CD4-positive, alpha-beta memory T cell (primary cell): ENCODE measurements around the gene COL16A1. TPM values are rescaled to one million over a fixed set of nuclear protein-coding genes. Genes with fewer than 3 reads are reported as not detected.

Source experiments
- CTCF ChIA-PET: fragments of 350-600 bp; sonication (Branson Sonifier 250); formaldehyde crosslinking; loops from one replicate; lab custom pipeline; 2021; ENCODE audit warnings: inconsistent platforms; ENCODE audit not compliant: partially characterized antibody; lab: Charles Lee
- POLR2A ChIA-PET: fragments of 350-600 bp; sonication (Branson Sonifier 250); formaldehyde crosslinking; loops from one replicate; lab custom pipeline; 2021; ENCODE audit not compliant: partially characterized antibody; lab: Charles Lee
- DNase-seq, 5 donors: peaks; one replicate each; pipeline versions ENCODE4 v3.0.0 to v3.0.0-alpha.2; 2020 to 2022; ENCODE audit warnings: mixed read lengths in 1 of 5
- H3K27ac ChIP-seq: one replicate; pipeline ENCODE4 v1.7.0; 2013; ENCODE audit warnings: low read depth, low read length
- H3K27me3 ChIP-seq: 2 replicates; pipeline ENCODE4 v1.7.0; 2013; ENCODE audit warnings: mild to moderate bottlenecking, low read length, moderate library complexity; ENCODE audit not compliant: insufficient read depth
- H3K36me3 ChIP-seq: 2 replicates; pipeline ENCODE4 v1.7.0; 2013; ENCODE audit warnings: mild to moderate bottlenecking, low read length, moderate library complexity; ENCODE audit not compliant: insufficient read depth
- H3K4me1 ChIP-seq: 2 replicates; pipeline ENCODE4 v1.7.0; 2013; ENCODE audit warnings: mild to moderate bottlenecking, low read length, moderate library complexity; ENCODE audit not compliant: insufficient read depth
- H3K4me3 ChIP-seq, 2 donors: one replicate each; pipeline ENCODE4 v1.7.0; 2013; ENCODE audit warnings: low read length in 2 of 2, mild to moderate bottlenecking in 1 of 2
- H3K9me3 ChIP-seq, 2 donors: one replicate each; pipeline ENCODE4 v1.7.0; 2013; ENCODE audit warnings: low read length in 2 of 2, control low read depth in 1 of 2; ENCODE audit not compliant: control insufficient read depth in 1 of 2
- H3K27ac Mint-ChIP-seq, 7 donors: one replicate each; pipeline ENCODE4 v1.8.0; 2020 to 2021; ENCODE audit warnings: mixed read lengths in 7 of 7, mild to moderate bottlenecking in 6 of 7, inconsistent platforms in 3 of 7, moderate library complexity in 3 of 7
- H3K27me3 Mint-ChIP-seq, 2 donors: one replicate each; pipeline ENCODE4 v1.8.0; 2020 to 2021; ENCODE audit warnings: mixed read lengths in 2 of 2
- H3K36me3 Mint-ChIP-seq, 2 donors: one replicate each; pipeline ENCODE4 v1.8.0; 2020 to 2021; ENCODE audit warnings: mixed read lengths in 2 of 2, inconsistent platforms in 1 of 2, mild to moderate bottlenecking in 1 of 2
- H3K4me1 Mint-ChIP-seq, 4 donors: one replicate each; pipeline ENCODE4 v1.8.0; 2020 to 2021; ENCODE audit warnings: mixed read lengths in 4 of 4, mild to moderate bottlenecking in 1 of 4
- H3K4me3 Mint-ChIP-seq, 8 donors: one replicate each; pipeline ENCODE4 v1.8.0; 2020 to 2021; ENCODE audit warnings: mixed read lengths in 8 of 8, mild to moderate bottlenecking in 7 of 8, moderate library complexity in 6 of 8, inconsistent platforms in 3 of 8
- H3K9me3 Mint-ChIP-seq, 8 donors: one replicate each; pipeline ENCODE4 v1.8.0; 2020 to 2021; ENCODE audit warnings: mixed read lengths in 8 of 8, mild to moderate bottlenecking in 5 of 8, inconsistent platforms in 3 of 8, moderate library complexity in 1 of 8
- intact Hi-C: fragments of 100-400 bp; cut with micrococcal nuclease; formaldehyde crosslinking; loops from one replicate; pipeline ENCODE4 v1.15.1; 2023
- polyA plus RNA-seq, 2 donors: library from polyadenylated mRNA; unstranded; fragments of 300-500 nt; fragmentation: Illumina TruSeq; gene quantifications; one replicate each; pipeline ENCODE4 v1.2.3, GENCODE V29; 2021
- total RNA-seq, 2 experiments: library from RNA; stranded (reverse); gene quantifications; one replicate each; pipeline ENCODE4 v1.2.3, GENCODE V29; 2021

COL16A1 gene
- total RNA-seq (not detected), polyA plus RNA-seq (not detected)

DNA sequence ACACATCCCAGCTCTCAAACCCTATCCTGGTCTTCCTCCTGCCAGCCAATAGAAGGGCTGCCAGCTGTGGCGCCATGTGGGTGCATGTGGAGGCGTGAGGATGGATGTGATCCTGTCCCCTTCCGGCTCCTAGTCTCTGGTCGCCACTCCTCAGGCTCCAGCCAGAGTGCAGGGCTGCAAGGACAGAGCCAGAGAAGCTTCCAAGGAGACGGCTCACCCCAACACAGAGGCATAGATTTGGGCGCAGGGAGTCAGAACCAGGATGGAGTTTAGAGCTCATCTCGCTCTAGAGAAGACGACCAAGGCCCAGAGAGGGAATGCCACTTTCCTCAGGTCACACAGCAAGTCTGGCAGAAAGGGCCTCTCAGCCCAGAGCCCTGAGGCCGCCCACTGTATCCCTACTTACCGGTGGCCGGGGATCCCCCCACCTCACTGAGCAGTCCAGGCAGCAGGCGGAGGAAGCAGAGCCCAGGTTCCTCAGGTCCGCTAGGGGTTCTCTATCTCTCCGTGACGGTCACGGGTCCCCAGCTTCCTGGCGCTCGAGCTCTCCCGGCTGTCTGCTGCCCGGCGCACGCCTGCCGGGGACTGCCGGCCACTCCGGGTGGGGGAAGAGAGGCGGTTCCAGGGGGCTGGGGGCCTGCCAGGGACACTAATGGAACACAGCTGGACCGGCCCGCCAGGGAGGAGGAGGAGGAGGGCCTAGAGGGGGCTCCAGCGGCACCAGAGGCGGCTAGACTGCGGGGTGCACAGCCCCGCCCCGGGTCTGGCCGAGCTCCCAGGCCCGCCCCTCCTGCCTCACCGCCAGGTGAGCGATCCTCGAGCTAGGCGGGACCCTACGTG is at the start of gene COL16A1:
Gene COL16A1 (minus strand): TSS at position 587 of the 840 bp plus-strand sequence. CDS start 1,824 bp downstream, outside the sequence.
- Histone ChIP-seq H3K9me3 (no peaks in the 10 kb centered on the region), H3K27ac (no peak within 1 kb of the TSS), H3K27me3 (peaks cover 5% of the 10 kb centered on the region), H3K36me3 (no peaks in the 10 kb centered on the region), H3K4me1 (peaks cover 40% of the 10 kb centered on the region), H3K4me3 (no peak within 1 kb of the TSS)
- no peak for DNase-seq
- Mint-ChIP-seq H3K4me1 (peaks cover 31 to 77% (median 39%) of the 10 kb centered on the region in 4 donors), H3K9me3 (no peaks in the 10 kb centered on the region), H3K4me3 (peak within 1 kb of the TSS in 5 of 8 donors; percentile 12 to 63 (median 40)), H3K27me3 (peaks cover 22 to 27% of the 10 kb centered on the region in 2 donors), H3K27ac (peak within 1 kb of the TSS in 2 of 7 donors; percentile 33 to 76), H3K36me3 (no peaks in the 10 kb centered on the region)
- intact Hi-C loops, result no loop called here
- ChIA-PET CTCF (interaction anchor here (1.3 kb wide), 1 partner anchor 11 kb away, joined by 4 read pairs; no protein-coding TSS in a partner anchor), POLR2A (interaction anchor here (0.7 kb wide), 1 partner anchor 8 kb away, joined by 3 read pairs; no protein-coding TSS in a partner anchor)

DNA sequence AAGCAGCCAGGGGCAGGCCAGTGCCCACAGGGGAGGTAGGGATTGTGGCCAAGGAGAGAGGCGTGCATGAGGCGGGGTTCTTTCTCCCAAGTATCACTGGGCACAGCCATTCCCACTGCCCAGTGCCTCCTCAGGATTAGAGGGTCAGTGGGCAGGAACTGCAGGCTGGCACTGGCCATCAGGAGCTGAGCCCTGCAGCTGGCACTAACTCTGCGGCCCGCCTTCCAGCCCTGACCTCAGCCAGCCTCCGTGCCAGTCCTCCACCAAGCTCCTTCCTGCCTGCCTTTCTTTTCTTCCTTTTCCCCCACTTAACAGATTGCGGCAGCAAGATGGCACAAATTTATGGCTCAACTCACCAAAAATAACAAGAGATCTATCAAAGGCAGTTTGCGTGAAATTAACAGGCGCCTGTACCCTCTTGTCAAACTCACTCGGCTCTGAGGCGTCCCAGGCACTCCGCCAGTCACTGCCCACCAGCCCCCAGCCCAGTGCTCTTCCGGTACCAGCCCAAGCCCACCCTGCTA is 49.2 kb upstream of the COL16A1 start:
- Mint-ChIP-seq H3K36me3 (no peaks in the 10 kb centered on the region), H3K4me3 (no peak overlapping the region), H3K9me3 (no peaks in the 10 kb centered on the region), H3K27ac (no peak overlapping the region), H3K27me3 (peaks cover 0 to 2% of the 10 kb centered on the region in 2 donors), H3K4me1 (peaks cover 10 to 25% (median 20%) of the 10 kb centered on the region in 4 donors)
- H3K27me3 ChIP-seq, result no peaks in the 10 kb centered on the region
- ChIA-PET CTCF (interaction anchor here (1.2 kb wide), 1 partner anchor 10 kb away, joined by 6 read pairs; no protein-coding TSS in a partner anchor), POLR2A (no interaction called here)
- intact Hi-C loops, result no loop called here
- H3K27ac ChIP-seq, result no peak overlapping the region
- peaks cover 21% of the 10 kb centered on the region for H3K4me1 ChIP-seq
- H3K36me3 ChIP-seq, result no peaks in the 10 kb centered on the region
- no peak overlapping the region for H3K4me3 ChIP-seq
- DNase-seq, result no peak
- no peaks in the 10 kb centered on the region for H3K9me3 ChIP-seq

DNA sequence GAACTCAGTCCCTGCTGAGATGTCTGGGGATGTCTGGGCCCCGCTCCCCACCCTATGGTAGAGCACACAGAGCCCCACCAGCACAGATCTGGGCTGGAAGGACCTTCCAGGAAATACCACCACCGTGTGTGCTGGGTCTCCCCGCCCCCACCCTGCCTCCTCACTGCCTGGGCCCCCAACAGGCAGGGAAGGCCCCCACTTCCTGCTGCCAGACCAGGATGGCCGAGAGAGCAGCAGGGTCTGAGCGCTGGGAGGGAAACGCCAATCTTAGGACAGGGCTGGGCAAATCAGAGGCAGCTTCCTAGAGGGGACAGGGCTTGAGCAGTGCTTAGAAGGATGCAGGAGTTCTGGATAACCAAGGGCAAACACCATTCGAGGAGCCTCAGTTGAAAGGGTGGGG is 48.4 kb upstream of the COL16A1 start:
- intact Hi-C loops, result no loop called here
- Histone ChIP-seq H3K4me3 (no peak overlapping the region), H3K4me1 (peaks cover 21% of the 10 kb centered on the region), H3K27me3 (no peaks in the 10 kb centered on the region), H3K9me3 (no peaks in the 10 kb centered on the region), H3K36me3 (no peaks in the 10 kb centered on the region), H3K27ac (no peak overlapping the region)
- Mint-ChIP-seq H3K4me3 (no peak overlapping the region), H3K36me3 (no peaks in the 10 kb centered on the region), H3K4me1 (peaks cover 10 to 30% (median 23%) of the 10 kb centered on the region in 4 donors), H3K27me3 (peaks cover 0 to 2% of the 10 kb centered on the region in 2 donors), H3K9me3 (no peaks in the 10 kb centered on the region), H3K27ac (no peak overlapping the region)
- no peak for DNase-seq
- POLR2A ChIA-PET, result no interaction called here
- CTCF ChIA-PET, result no interaction called here

DNA sequence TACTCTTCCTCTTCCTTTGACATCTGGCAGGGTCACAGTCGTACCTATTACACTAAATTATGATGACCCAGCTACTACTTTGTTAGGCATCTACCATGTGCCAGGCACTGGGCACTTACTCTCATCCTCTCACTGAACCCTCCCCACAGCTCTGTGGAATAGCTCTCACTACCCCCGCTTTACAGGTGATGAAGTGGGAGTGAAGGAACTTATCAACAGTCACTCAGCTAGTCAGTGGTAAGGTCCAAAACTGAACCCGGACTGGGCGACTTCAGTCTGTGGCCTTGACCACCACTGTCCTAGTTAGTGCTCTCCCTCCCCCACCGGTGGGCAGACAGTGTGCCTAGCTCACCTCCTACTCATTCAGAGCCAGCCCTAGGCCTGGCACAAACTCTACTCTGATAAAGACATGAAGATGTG is 48.0 kb upstream of the COL16A1 start:
- CTCF ChIA-PET, result interaction anchor here (1.0 to 1.3 kb wide), 3 partner anchors 37 to 134 kb away, joined by 4 to 6 read pairs (median 4); no protein-coding TSS in a partner anchor

DNA sequence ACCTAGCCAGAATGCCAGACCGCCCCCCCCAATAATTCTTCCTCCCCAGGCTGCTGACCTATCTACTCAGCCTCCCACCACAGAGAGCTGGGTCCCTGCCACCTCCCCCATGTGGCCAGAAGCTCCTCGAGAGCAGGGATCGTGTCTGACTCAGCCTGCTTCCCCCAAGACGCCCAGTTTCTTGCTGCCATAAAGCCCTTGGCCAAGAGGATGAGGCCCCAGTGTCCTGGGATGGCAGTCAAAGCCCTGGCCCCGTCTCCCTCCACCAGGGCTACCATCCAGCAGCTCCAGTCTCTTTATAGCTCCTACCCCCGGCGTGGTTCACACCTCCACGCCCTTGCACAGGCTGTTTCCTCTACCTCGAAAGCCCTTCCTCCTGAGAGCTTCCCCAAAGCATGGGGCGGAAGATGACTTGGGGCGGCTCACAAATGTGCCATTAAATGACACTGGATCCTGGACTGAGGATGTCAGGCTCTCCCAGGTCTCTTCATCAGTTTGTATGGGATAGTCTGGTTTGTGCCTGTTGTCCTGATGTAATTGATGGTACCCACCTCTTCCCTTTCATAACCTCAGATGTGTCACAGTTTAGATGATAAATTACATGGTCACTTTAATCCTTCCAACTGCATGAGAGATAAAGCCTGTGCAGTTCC is 47.2 kb upstream of the COL16A1 start:
- Mint-ChIP-seq H3K4me3 (peak overlapping the region in 7 of 8 donors; percentile 40 to 69 (median 52)), H3K27ac (peak overlapping the region in 3 of 7 donors; percentile 35 to 61 (median 59))
- H3K4me1 ChIP-seq, result peaks cover 21% of the 10 kb centered on the region

More for the DNA sequence above, 48.0 kb upstream of the COL16A1 start:
- Histone ChIP-seq H3K4me1 (peaks cover 21% of the 10 kb centered on the region), H3K9me3 (no peaks in the 10 kb centered on the region), H3K4me3 (no peak overlapping the region), H3K27ac (no peak overlapping the region), H3K27me3 (no peaks in the 10 kb centered on the region), H3K36me3 (no peaks in the 10 kb centered on the region)
- H3K9me3 Mint-ChIP-seq, result no peaks in the 10 kb centered on the region
- no peaks in the 10 kb centered on the region for H3K36me3 Mint-ChIP-seq
- H3K4me3 Mint-ChIP-seq, result no peak overlapping the region
- H3K27ac Mint-ChIP-seq, result no peak overlapping the region
- peaks cover 0 to 2% of the 10 kb centered on the region in 2 donors for H3K27me3 Mint-ChIP-seq
- DNase-seq, result no peak
- POLR2A ChIA-PET, result no interaction called here
- intact Hi-C loops, result no loop called here
- peaks cover 11 to 34% (median 27%) of the 10 kb centered on the region in 4 donors for H3K4me1 Mint-ChIP-seq

DNA sequence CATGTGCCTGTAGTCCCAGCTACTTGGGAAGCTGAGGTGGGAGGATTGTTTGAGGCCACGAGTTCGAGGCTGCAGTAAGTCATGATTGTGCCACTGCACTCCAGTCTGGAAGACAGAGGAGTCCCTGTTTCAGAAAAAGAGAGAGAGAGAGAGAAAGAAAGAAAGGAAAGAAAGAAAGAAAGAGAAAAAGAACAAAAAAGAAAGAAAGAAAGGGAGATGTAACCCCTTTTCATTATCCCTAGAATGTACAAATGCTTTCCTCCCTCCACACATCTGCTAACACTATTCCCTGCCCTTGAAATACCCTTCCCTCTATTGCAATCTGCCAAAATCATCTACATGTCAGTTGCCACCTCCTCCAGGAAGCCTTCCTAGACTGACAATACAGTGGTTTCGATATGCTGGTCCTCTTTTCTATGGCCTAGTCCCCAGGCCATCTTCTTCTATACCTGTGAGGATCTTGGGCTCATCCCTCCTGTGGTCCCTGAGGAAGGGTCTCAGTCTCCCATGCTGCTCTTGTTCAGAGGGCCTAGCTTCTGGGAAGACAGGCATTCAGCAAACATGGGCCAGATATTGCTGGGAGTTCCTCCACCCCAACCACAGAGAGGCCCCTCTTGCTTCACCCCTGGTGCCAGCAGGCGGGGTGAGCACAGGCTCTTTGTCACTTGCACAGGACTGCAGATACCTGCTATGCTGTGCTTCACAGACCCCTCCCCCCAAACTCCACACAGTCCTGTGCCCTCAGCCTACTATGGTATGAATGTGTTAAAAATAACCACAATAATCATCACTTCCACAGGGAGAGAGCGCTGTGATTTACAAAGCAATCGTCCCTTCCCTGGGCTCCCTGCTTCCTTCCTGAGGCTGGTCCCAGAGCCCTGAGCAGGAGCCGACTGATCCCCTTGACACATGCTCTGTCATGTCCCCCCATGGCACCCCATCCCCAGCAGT is 46.2 kb upstream of the COL16A1 start:
- Histone ChIP-seq H3K9me3 (no peaks in the 10 kb centered on the region), H3K36me3 (no peaks in the 10 kb centered on the region), H3K4me3 (no peak overlapping the region), H3K27ac (no peak overlapping the region), H3K27me3 (no peaks in the 10 kb centered on the region), H3K4me1 (peaks cover 26% of the 10 kb centered on the region)
- DNase-seq, result no peak
- Mint-ChIP-seq H3K36me3 (no peaks in the 10 kb centered on the region), H3K27ac (peak overlapping the region in 2 of 7 donors; percentile 37 to 61), H3K9me3 (no peaks in the 10 kb centered on the region), H3K4me3 (no peak overlapping the region), H3K4me1 (peaks cover 13 to 39% (median 32%) of the 10 kb centered on the region in 4 donors), H3K27me3 (peaks cover 0 to 2% of the 10 kb centered on the region in 2 donors)
- intact Hi-C loops, result no loop called here
- ChIA-PET POLR2A (no interaction called here), CTCF (no interaction called here)

More for the DNA sequence above, 47.2 kb upstream of the COL16A1 start:
- no peaks in the 10 kb centered on the region for H3K9me3 ChIP-seq
- POLR2A ChIA-PET, result no interaction called here
- Mint-ChIP-seq H3K9me3 (no peaks in the 10 kb centered on the region), H3K4me1 (peaks cover 13 to 38% (median 30%) of the 10 kb centered on the region in 4 donors), H3K36me3 (no peaks in the 10 kb centered on the region), H3K27me3 (peaks cover 0 to 2% of the 10 kb centered on the region in 2 donors)
- CTCF ChIA-PET, result interaction anchor here (1.0 to 1.3 kb wide), 3 partner anchors 38 to 133 kb away, joined by 4 to 6 read pairs (median 4); no protein-coding TSS in a partner anchor
- H3K4me3 ChIP-seq, result no peak overlapping the region
- DNase-seq, result peak in 4 of 5 donors; percentile 26 to 57 (median 34)
- H3K27ac ChIP-seq, result no peak overlapping the region
- H3K36me3 ChIP-seq, result no peaks in the 10 kb centered on the region
- intact Hi-C loops, result no loop called here
- H3K27me3 ChIP-seq, result no peaks in the 10 kb centered on the region
